Calu3 (cell line): ENCODE data around the gene GATC. TPM values are rescaled to one million over a fixed set of nuclear protein-coding genes. Genes with fewer than 3 reads are reported as not detected.
A peak's percentile ranks its signal among the peaks of the same experiment; 100 is the strongest.

ENCODE experiments used
- BruUV-seq: library from RNA; stranded (reverse); fragments of 400-500 nt; replicated peaks from 2 replicates; lab custom pipeline; 2021; lab: Mats Ljungman, UMichigan
- CTCF ChIA-PET: fragments of 300-600 bp; sonication (Branson Sonifier 250); formaldehyde crosslinking; loops from one replicate; lab custom pipeline; 2022; ENCODE audit warnings: antibody characterized with exemption; lab: Charles Lee
- DNase-seq: peaks from one replicate; pipeline ENCODE4 v3.0.0; 2022
- H3K27ac Mint-ChIP-seq: one replicate; pipeline ENCODE4 v1.8.0; 2022; ENCODE audit warnings: mixed read lengths; ENCODE audit not compliant: unreplicated experiment
- H3K27me3 Mint-ChIP-seq: one replicate; pipeline ENCODE4 v1.8.0; 2022; ENCODE audit warnings: mixed read lengths; ENCODE audit not compliant: unreplicated experiment
- H3K36me3 Mint-ChIP-seq: one replicate; pipeline ENCODE4 v1.8.0; 2022; ENCODE audit warnings: mild to moderate bottlenecking, moderate library complexity, mixed read lengths; ENCODE audit not compliant: insufficient read depth, unreplicated experiment
- H3K4me1 Mint-ChIP-seq: one replicate; pipeline ENCODE4 v1.8.0; 2022; ENCODE audit warnings: mild to moderate bottlenecking, low read depth, mixed read lengths; ENCODE audit not compliant: unreplicated experiment
- H3K4me3 Mint-ChIP-seq: one replicate; pipeline ENCODE4 v1.8.0; 2022; ENCODE audit warnings: mild to moderate bottlenecking, low read depth, moderate library complexity, mixed read lengths; ENCODE audit not compliant: unreplicated experiment
- H3K9me3 Mint-ChIP-seq: one replicate; pipeline ENCODE4 v1.8.0; 2022; ENCODE audit warnings: low read depth, mixed read lengths; ENCODE audit not compliant: unreplicated experiment
- CTCF ChIP-seq: fragments of 200-600 bp; IDR thresholded peaks from one replicate; pipeline ENCODE4 v1.8.0; 2022; ENCODE audit warnings: antibody characterized with exemption; ENCODE audit not compliant: unreplicated experiment
- intact Hi-C: fragments of 100-400 bp; cut with micrococcal nuclease; formaldehyde crosslinking; loops from one replicate; pipeline ENCODE4 v1.10.0; 2022; ENCODE audit not compliant: unreplicated experiment
- total RNA-seq: library from RNA; stranded (reverse); gene quantifications from 2 replicates; pipeline ENCODE4 v1.2.3, GENCODE V29; 2022

The GATC gene
- total RNA-seq, 1 experiment from 2014 or later = 29.7 TPM

DNA sequence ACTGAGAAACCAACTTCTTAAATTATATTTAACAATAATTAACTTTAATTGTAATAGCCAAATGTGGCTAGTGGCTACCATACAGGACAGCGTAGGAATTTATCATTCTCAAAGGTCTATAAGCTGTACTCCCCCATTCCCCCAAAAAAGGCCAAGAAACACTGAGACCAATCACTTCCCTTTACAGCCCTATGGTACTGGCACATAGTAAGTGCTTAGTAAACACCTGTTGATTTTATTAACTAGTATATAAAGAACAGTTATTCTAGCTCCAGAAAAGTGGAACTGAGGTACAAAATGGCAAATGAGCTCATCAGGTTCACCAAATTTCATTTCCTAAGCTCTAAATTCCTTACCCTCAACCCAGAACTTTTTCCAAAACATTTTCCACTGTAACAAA lies 29.4 kb downstream of the GATC start:
- no peak for DNase-seq
- no TSS peak for BruUV-seq
- Mint-ChIP-seq H3K4me3 (no peak overlapping the region), H3K9me3 (no peaks in the 10 kb centered on the region), H3K36me3 (peaks cover 5% of the 10 kb centered on the region), H3K4me1 (peaks cover 37% of the 10 kb centered on the region), H3K27me3 (no peaks in the 10 kb centered on the region), H3K27ac (no peak overlapping the region)
- CTCF ChIA-PET = interaction anchor here (0.6 to 2.7 kb wide), 3 partner anchors 9 to 20 kb away, joined by 3 to 22 read pairs (median 6); partner anchors contain the start of gene DYNLL1
- no peak for TF ChIP-seq CTCF
- intact Hi-C loops = no loop called here

GRCh38 chr12:120479458-120479857 lies 33.2 kb downstream of the GATC start:
- peaks cover 19% of the 10 kb centered on the region for H3K4me1 Mint-ChIP-seq
- no peaks in the 10 kb centered on the region for H3K36me3 Mint-ChIP-seq
- no peaks in the 10 kb centered on the region for H3K27me3 Mint-ChIP-seq
- no TSS peak for BruUV-seq
- H3K27ac Mint-ChIP-seq = no peak overlapping the region
- no peaks in the 10 kb centered on the region for H3K9me3 Mint-ChIP-seq
- TF ChIP-seq CTCF = no peak
- CTCF ChIA-PET = interaction anchor here (1.9 kb wide), 1 partner anchor 10 kb away, joined by 6 read pairs; the partner anchor contains the start of gene SRSF9
- peak; percentile 19 for DNase-seq
- no peak overlapping the region for H3K4me3 Mint-ChIP-seq
- intact Hi-C loops = loop anchor here (2.0 kb wide), 1 partner anchor 15 kb away; no protein-coding TSS in a partner anchor

- intact Hi-C loops = no loop called here
- no peak for DNase-seq
- peaks cover 11% of the 10 kb centered on the region for H3K4me1 Mint-ChIP-seq
- no peaks in the 10 kb centered on the region for H3K36me3 Mint-ChIP-seq
- no TSS peak for BruUV-seq
- TF ChIP-seq CTCF = no peak
- H3K4me3 Mint-ChIP-seq = no peak overlapping the region
- no peaks in the 10 kb centered on the region for H3K27me3 Mint-ChIP-seq
- no peaks in the 10 kb centered on the region for H3K9me3 Mint-ChIP-seq
- H3K27ac Mint-ChIP-seq = no peak overlapping the region
- CTCF ChIA-PET = interaction anchor here (1.9 kb wide), 1 partner anchor 11 kb away, joined by 6 read pairs; the partner anchor contains the start of gene SRSF9
Observed at GRCh38 chr12:120480211-120480610, 34.0 kb downstream of the GATC start.

DNA sequence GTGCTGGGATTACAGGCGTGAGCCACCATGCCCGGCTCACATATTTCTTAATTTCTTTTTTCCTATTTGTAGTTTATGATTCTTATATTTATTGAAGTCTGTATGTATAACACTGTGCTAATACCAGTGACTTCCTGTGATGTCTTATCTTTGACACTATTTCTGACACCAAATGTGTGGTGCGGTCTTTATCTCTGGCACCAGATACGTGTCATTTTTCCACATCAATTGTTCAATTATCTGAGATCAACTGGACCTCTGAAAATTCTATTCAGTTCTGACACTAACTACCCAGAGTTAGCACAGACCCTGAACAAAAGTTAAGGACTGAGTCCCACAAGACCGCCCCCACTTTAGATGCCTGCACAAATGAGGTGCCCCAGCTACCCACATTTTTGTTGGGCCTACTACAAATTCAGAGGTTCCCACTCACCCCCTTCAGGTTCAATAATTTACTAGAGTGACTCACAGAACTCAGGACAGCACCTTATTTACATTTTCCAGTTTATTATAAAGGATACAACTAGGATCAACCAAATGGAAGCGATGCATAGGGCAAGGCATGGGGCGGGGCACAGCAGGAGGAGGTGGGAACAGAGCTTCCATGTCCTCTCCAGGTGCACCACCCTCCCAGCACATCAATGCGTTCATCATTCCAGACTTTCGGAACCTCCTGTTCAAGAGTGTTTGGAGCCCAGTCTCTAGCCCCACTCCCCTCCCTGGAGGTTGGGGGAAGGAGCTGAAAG lies 35.0 kb downstream of the GATC start:
- CTCF ChIA-PET = interaction anchor here (1.1 kb wide), 1 partner anchor 10 kb away, joined by 5 read pairs; no protein-coding TSS in a partner anchor
- H3K27me3 Mint-ChIP-seq = no peaks in the 10 kb centered on the region
- no peak overlapping the region for H3K4me3 Mint-ChIP-seq
- DNase-seq = no peak
- no TSS peak for BruUV-seq
- no peak overlapping the region for H3K27ac Mint-ChIP-seq
- intact Hi-C loops = no loop called here
- H3K4me1 Mint-ChIP-seq = peaks cover 11% of the 10 kb centered on the region
- TF ChIP-seq CTCF = no peak
- H3K9me3 Mint-ChIP-seq = no peaks in the 10 kb centered on the region
- H3K36me3 Mint-ChIP-seq = no peaks in the 10 kb centered on the region
